ENCODE results near the gene CDH20. TPM values are rescaled to one million over a fixed set of nuclear protein-coding genes. Genes with fewer than 3 reads are reported as not detected.

Gene CDH20
- total and polyA plus RNA-seq, 2 of the 13 experiments (the other 11 are each of a cell fraction or from before 2014, with no cell fraction given), result not detected

DNA sequence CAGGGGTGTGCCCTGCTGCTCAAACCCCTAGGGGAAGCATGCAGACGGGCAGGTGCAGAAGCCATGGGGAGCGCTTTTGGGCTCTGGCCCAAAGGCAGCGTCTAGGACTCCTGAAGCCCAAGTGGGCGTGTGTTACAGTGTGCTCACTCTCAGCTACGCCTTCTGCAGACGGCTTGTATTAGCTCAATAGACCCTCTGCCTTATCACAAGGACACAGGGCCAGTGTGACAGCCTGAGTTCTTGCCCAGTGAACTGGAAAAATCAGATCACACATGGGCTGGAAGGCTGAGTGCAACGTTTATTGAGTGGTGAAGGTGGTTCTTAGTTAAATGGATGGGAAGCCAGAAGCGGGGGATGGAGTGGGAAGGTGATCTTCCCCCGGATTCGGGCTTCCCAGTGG lies 210.9 kb downstream of the CDH20 start:
- no peaks in the 10 kb centered on the region for H3K36me3 ChIP-seq (replicated peaks in 1 of 2; ENCODE audit: control insufficient read depth in 1 of 2, insufficient read depth in 2 of 2, low read length in 2 of 2)
- no peak overlapping the region for H2AFZ ChIP-seq (ENCODE audit: low read length)
- H3K9ac ChIP-seq (ENCODE audit: insufficient read depth, low read depth, low read length), result no peak overlapping the region
- ATAC-seq (no peak), DNase-seq (ENCODE audit: low spot score) (no peak), FAIRE-seq (no peak)
- H3K79me2 ChIP-seq (ENCODE audit: insufficient read depth, low read length), result no peaks in the 10 kb centered on the region
- no peaks in the 10 kb centered on the region for H3K9me3 ChIP-seq (ENCODE audit: low read length)
- H3K27me3 ChIP-seq (ENCODE audit: control insufficient read depth in 1 of 2, insufficient read depth in 2 of 2, low read length in 2 of 2), result no peaks in the 10 kb centered on the region; a peak in 1 of 5 replicates
- intact Hi-C loops (cut with micrococcal nuclease; ENCODE audit: unreplicated experiment), result no loop called here
- no peak overlapping the region for H3K27ac ChIP-seq (ENCODE audit: extremely low read length, insufficient read depth, low read length)
- WGBS (ENCODE audit: low lambda C conversion rate), result 11% methylated on average over 4 of the region's 10 CpGs
- BruUV-seq (replicated peaks), result no TSS peak
- no peaks in the 10 kb centered on the region for H3K4me1 ChIP-seq (ENCODE audit: insufficient read depth, low read length)
- H3K4me3 ChIP-seq (replicated peaks in 1 of 3; ENCODE audit: insufficient read depth in 1 of 3, low read depth in 2 of 3, low read length in 3 of 3), result no peak overlapping the region
- no peak for TF ChIP-seq FLYWCH1 (CRISPR knock-in tag; IDR thresholded peaks at IDR 0.05)
- TF ChIP-seq ZMYM4 (CRISPR knock-in tag; IDR thresholded peaks at IDR 0.05), result no peak
- TF ChIP-seq ZNF292 (CRISPR knock-in tag; IDR thresholded peaks at IDR 0.05; ENCODE audit: borderline replicate concordance, low read depth), result no peak
- TF ChIP-seq SETDB1 (CRISPR knock-in tag; IDR thresholded peaks at IDR 0.05; ENCODE audit: borderline replicate concordance), result no peak
- TF ChIP-seq, protein P1, sequence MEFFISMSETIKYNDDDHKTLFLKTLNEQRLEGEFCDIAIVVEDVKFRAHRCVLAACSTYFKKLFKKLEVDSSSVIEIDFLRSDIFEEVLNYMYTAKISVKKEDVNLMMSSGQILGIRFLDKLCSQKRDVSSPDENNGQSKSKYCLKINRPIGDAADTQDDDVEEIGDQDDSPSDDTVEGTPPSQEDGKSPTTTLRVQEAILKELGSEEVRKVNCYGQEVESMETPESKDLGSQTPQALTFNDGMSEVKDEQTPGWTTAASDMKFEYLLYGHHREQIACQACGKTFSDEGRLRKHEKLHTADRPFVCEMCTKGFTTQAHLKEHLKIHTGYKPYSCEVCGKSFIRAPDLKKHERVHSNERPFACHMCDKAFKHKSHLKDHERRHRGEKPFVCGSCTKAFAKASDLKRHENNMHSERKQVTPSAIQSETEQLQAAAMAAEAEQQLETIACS (CRISPR knock-in tag; IDR thresholded peaks at IDR 0.05), result no peak
- no peak for TF ChIP-seq ZNF296 (CRISPR knock-in tag; conservative IDR thresholded peaks at IDR 0.05)
- no peak for TF ChIP-seq PLRG1 (conservative IDR thresholded peaks at IDR 0.05)
- no peak for TF ChIP-seq NAIF1 (CRISPR knock-in tag; IDR thresholded peaks at IDR 0.05; ENCODE audit: borderline replicate concordance)
- TF ChIP-seq CHCHD3 (CRISPR knock-in tag; IDR thresholded peaks at IDR 0.05), result no peak
- TF ChIP-seq MATR3 (CRISPR knock-in tag; IDR thresholded peaks at IDR 0.05), result no peak
- no peak for TF ChIP-seq TBL1XR1 (IDR thresholded peaks at IDR 0.05; ENCODE audit: borderline replicate concordance, low read length, partially characterized antibody)
- no peak for TF ChIP-seq MIXL1 (CRISPR knock-in tag; IDR thresholded peaks at IDR 0.05)
- TF ChIP-seq, protein P2, sequence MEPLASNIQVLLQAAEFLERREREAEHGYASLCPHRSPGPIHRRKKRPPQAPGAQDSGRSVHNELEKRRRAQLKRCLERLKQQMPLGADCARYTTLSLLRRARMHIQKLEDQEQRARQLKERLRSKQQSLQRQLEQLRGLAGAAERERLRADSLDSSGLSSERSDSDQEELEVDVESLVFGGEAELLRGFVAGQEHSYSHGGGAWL (CRISPR knock-in tag; IDR thresholded peaks at IDR 0.05), result no peak
- no peak for TF ChIP-seq ATRX (CRISPR knock-in tag; IDR thresholded peaks at IDR 0.05; ENCODE audit: borderline replicate concordance)
- no peak for TF ChIP-seq EP300 (IDR thresholded peaks at IDR 0.05; ENCODE audit: low read depth in 2 of 2, low read length in 2 of 2)
- TF ChIP-seq EP300 (CRISPR knock-in tag; IDR thresholded peaks at IDR 0.05; ENCODE audit: borderline replicate concordance), result no peak
- TF ChIP-seq NFE2 (CRISPR knock-in tag; IDR thresholded peaks at IDR 0.05), result no peak
- TF ChIP-seq ZSCAN25 (CRISPR knock-in tag; IDR thresholded peaks at IDR 0.05), result no peak
- TF ChIP-seq TARDBP (CRISPR knock-in tag; IDR thresholded peaks at IDR 0.05), result no peak
- TF ChIP-seq, protein P3, sequence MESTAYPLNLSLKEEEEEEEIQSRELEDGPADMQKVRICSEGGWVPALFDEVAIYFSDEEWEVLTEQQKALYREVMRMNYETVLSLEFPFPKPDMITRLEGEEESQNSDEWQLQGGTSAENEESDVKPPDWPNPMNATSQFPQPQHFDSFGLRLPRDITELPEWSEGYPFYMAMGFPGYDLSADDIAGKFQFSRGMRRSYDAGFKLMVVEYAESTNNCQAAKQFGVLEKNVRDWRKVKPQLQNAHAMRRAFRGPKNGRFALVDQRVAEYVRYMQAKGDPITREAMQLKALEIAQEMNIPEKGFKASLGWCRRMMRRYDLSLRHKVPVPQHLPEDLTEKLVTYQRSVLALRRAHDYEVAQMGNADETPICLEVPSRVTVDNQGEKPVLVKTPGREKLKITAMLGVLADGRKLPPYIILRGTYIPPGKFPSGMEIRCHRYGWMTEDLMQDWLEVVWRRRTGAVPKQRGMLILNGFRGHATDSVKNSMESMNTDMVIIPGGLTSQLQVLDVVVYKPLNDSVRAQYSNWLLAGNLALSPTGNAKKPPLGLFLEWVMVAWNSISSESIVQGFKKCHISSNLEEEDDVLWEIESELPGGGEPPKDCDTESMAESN (CRISPR knock-in tag; conservative IDR thresholded peaks at IDR 0.05), result no peak
- H4K20me1 ChIP-seq (ENCODE audit: insufficient read depth, low read length), result no peaks in the 10 kb centered on the region
- no peak overlapping the region for H3K4me2 ChIP-seq (ENCODE audit: low read depth, low read length)
- POLR2A ChIA-PET, result no interaction called here
- in situ Hi-C loops (cut with HindIII; ENCODE audit: extremely low pct_ligation_motif_present, low pct_unique_long_range_greater_than_20kb), result no loop called here
- CTCF ChIA-PET (ENCODE audit: low intra/inter-chr PET ratio, low total read pairs), result no interaction called here
